Measurements from ENCODE around the gene FBXW12. TPM values are rescaled to one million over a fixed set of nuclear protein-coding genes. Genes with fewer than 3 reads are reported as not detected.

The FBXW12 gene
- total and polyA plus RNA-seq, 2 of the 8 experiments (the other 6 are each of a cell fraction or from before 2014, with no cell fraction given), result 0.35 to 0.85 TPM

GRCh38 chr3:48352546-48352945 lies 19.5 kb upstream of the FBXW12 start:
- no peaks in the 10 kb centered on the region for H3K23me2 ChIP-seq (ENCODE audit: low read depth, low read length)
- H4K91ac ChIP-seq (replicated peaks; ENCODE audit: insufficient read length, low read length), result no peak overlapping the region
- no peak overlapping the region for H2AK5ac ChIP-seq (ENCODE audit: low read depth, low read length)
- H2BK12ac ChIP-seq (ENCODE audit: low read depth, low read length), result no peak overlapping the region
- no peaks in the 10 kb centered on the region for H3K4me1 ChIP-seq (replicated peaks in 1 of 4; ENCODE audit: control insufficient read depth in 3 of 4, insufficient read depth in 4 of 4, low read length in 3 of 4)
- no peak overlapping the region for H2AFZ ChIP-seq (ENCODE audit: low read length)
- no peak overlapping the region for H3K4me3 ChIP-seq (ENCODE audit: extremely low read depth in 1 of 4, insufficient read depth in 2 of 4, low read depth in 3 of 4, low read length in 4 of 4)
- H3K27ac ChIP-seq (ENCODE audit: low read depth, low read length), result no peak overlapping the region
- WGBS, 2 experiments (ENCODE audit: extremely low coverage in 1 of 2, insufficient coverage in 1 of 2, insufficient read length in 1 of 2, insufficient replicate concordance in 2 of 2, low coverage in 1 of 2, low lambda C conversion rate in 2 of 2, missing lambda C conversion rate in 1 of 2), result 85% methylated on average over 6 of the region's 6 CpGs; no CpG with 5 or more reads in 1 of the 2 experiments
- H2BK15ac ChIP-seq (ENCODE audit: low read length), result no peak overlapping the region
- no peaks in the 10 kb centered on the region for H3K36me3 ChIP-seq (ENCODE audit: control insufficient read depth in 2 of 4, insufficient read depth in 4 of 4, low read length in 3 of 4)
- H3K18ac ChIP-seq (ENCODE audit: extremely low read depth, low read length), result no peak overlapping the region
- ChIA-PET POLR2A (ENCODE audit: partially characterized antibody) (interaction anchor here (1.1 kb wide), 1 partner anchor 81 kb away, joined by 3 read pairs; no protein-coding TSS in a partner anchor), CTCF (ENCODE audit: partially characterized antibody) (interaction anchor here (0.6 to 2.5 kb wide), 3 partner anchors 20 to 122 kb away, joined by 3 to 9 read pairs (median 3); partner anchors contain the start of gene FBXW12)
- no peak overlapping the region for H4K5ac ChIP-seq (ENCODE audit: insufficient read length, low read depth, low read length)
- no peak overlapping the region for H2BK20ac ChIP-seq (ENCODE audit: low read length)
- H3K56ac ChIP-seq (replicated peaks; ENCODE audit: insufficient read length, low read depth, low read length), result no peak overlapping the region
- H4K20me1 ChIP-seq (replicated peaks in 1 of 2; ENCODE audit: control insufficient read depth in 1 of 2, insufficient read depth in 2 of 2, low read length in 2 of 2), result no peaks in the 10 kb centered on the region
- H3K79me1 ChIP-seq (ENCODE audit: low read depth, low read length), result no peaks in the 10 kb centered on the region
- no peak overlapping the region for H3K23ac ChIP-seq (ENCODE audit: insufficient read length)
- FAIRE-seq, result no peak
- no peak for DNase-seq (ENCODE audit: low read depth in 1 of 2, low spot score in 2 of 2)
- H3K27me3 ChIP-seq (replicated peaks in 1 of 4; ENCODE audit: control insufficient read depth in 3 of 4, extremely low read depth in 1 of 4, insufficient read depth in 3 of 4, low read length in 3 of 4), result peaks cover 0 to 2% (median 0%) of the 10 kb centered on the region in 4 experiments; a peak in 1 of 7 replicates
- no peak overlapping the region for H2BK5ac ChIP-seq (ENCODE audit: low read depth, low read length)
- H3K79me2 ChIP-seq (ENCODE audit: control insufficient read depth in 1 of 2, insufficient read depth in 2 of 2, low read length in 2 of 2), result no peaks in the 10 kb centered on the region
- TF ChIP-seq KDM4A (IDR thresholded peaks at IDR 0.05; ENCODE audit: low read depth, low read length, severe bottlenecking) (no peak), POLR2AphosphoS5 (IDR thresholded peaks at IDR 0.05; ENCODE audit: low read depth, low read length) (no peak), KDM5A (IDR thresholded peaks at IDR 0.05; ENCODE audit: low read length) (no peak), SP4 (IDR thresholded peaks at IDR 0.05; ENCODE audit: low read length) (no peak), USF2 (IDR thresholded peaks at IDR 0.05; ENCODE audit: low read length) (no peak), BRCA1 (IDR thresholded peaks at IDR 0.05; ENCODE audit: low read depth, low read length) (no peak), POLR2A (IDR thresholded peaks at IDR 0.05; ENCODE audit: control extremely low read depth in 1 of 2, low read depth in 2 of 2, low read length in 2 of 2) (no peak), NRF1 (IDR thresholded peaks at IDR 0.05; ENCODE audit: low read depth, low read length) (no peak), RBBP5 (IDR thresholded peaks at IDR 0.05; ENCODE audit: borderline replicate concordance, low read depth, low read length) (no peak), SIN3A (conservative IDR thresholded peaks at IDR 0.05 in 1 of 2, IDR thresholded peaks at IDR 0.05 in 1 of 2; ENCODE audit: low read depth in 1 of 2, low read length in 2 of 2) (no peak), CTBP2 (IDR thresholded peaks at IDR 0.05; ENCODE audit: borderline replicate concordance, insufficient read depth, insufficient read length, low read length) (no peak), ASH2L (IDR thresholded peaks at IDR 0.05; ENCODE audit: low read length) (no peak), MAFK (IDR thresholded peaks at IDR 0.05; ENCODE audit: low read depth, low read length) (no peak), SAP30 (IDR thresholded peaks at IDR 0.05; ENCODE audit: insufficient read depth, insufficient replicate concordance, low read length) (no peak)
- H2BK120ac ChIP-seq (replicated peaks; ENCODE audit: low read depth, low read length), result no peak overlapping the region
- no peak overlapping the region for H3K9ac ChIP-seq (replicated peaks in 1 of 4; ENCODE audit: extremely low read depth in 1 of 4, low read depth in 3 of 4, low read length in 3 of 4)
- no peaks in the 10 kb centered on the region for H3K9me3 ChIP-seq (ENCODE audit: insufficient read depth in 2 of 2, low read depth in 1 of 2, low read length in 1 of 2)
- no peak overlapping the region for H3K14ac ChIP-seq (ENCODE audit: insufficient read length)
- H3K4ac ChIP-seq (replicated peaks; ENCODE audit: insufficient read length, low read depth, low read length), result no peak overlapping the region
- H4K8ac ChIP-seq (ENCODE audit: extremely low read depth, insufficient read depth, low read length), result no peak overlapping the region
- no peak overlapping the region for H3K4me2 ChIP-seq (ENCODE audit: insufficient read depth in 1 of 2, low read depth in 2 of 2, low read length in 2 of 2)

All from H1 (cell line).